GM12872 (cell line): ENCODE data around the gene ATP6V1B1.

ENCODE experiments used
- TF ChIP-seq, protein P1 (sequence below): IDR thresholded peaks from 3 replicates; pipeline ENCODE4 v1.5.1; 2011; ENCODE audit warnings: low read depth, mild to moderate bottlenecking, low read length, moderate library complexity; ENCODE audit not compliant: insufficient read depth

The ATP6V1B1 gene

GRCh38 chr2:70944111-70944690 lies 8.5 kb downstream of the ATP6V1B1 start:
- TF ChIP-seq, protein P1, sequence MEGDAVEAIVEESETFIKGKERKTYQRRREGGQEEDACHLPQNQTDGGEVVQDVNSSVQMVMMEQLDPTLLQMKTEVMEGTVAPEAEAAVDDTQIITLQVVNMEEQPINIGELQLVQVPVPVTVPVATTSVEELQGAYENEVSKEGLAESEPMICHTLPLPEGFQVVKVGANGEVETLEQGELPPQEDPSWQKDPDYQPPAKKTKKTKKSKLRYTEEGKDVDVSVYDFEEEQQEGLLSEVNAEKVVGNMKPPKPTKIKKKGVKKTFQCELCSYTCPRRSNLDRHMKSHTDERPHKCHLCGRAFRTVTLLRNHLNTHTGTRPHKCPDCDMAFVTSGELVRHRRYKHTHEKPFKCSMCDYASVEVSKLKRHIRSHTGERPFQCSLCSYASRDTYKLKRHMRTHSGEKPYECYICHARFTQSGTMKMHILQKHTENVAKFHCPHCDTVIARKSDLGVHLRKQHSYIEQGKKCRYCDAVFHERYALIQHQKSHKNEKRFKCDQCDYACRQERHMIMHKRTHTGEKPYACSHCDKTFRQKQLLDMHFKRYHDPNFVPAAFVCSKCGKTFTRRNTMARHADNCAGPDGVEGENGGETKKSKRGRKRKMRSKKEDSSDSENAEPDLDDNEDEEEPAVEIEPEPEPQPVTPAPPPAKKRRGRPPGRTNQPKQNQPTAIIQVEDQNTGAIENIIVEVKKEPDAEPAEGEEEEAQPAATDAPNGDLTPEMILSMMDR: no peak

DNA sequence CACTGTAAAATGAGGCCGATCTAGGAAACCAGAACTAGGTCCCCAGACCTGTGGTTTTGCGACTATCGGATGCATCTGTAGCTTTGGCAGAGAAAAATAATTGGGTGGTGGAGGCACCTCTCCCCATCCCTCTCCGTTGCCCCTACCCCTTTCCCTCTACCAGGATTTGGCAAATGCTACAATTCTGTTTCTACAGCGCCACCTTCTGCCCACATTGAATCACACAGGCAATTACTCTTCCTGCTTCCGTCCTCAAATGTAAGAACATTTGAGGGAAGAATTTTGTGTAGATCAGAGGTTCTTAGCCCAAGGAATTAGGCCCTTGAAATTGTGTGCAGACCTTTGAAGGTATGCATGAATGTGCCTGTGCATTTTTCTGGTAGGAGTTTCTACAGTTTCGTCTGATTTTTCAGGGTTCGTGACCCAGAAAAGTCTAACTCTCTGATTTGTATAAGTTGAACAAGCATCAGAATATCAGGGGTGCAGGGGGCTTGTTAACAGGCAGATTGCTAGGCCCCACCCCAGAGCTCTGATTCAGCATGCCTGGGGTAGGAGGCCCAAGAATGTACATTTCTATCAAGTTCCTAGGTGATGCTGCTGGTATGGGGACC lies 11.2 kb downstream of the ATP6V1B1 start:
- TF ChIP-seq, protein P1: peak; percentile 74

DNA sequence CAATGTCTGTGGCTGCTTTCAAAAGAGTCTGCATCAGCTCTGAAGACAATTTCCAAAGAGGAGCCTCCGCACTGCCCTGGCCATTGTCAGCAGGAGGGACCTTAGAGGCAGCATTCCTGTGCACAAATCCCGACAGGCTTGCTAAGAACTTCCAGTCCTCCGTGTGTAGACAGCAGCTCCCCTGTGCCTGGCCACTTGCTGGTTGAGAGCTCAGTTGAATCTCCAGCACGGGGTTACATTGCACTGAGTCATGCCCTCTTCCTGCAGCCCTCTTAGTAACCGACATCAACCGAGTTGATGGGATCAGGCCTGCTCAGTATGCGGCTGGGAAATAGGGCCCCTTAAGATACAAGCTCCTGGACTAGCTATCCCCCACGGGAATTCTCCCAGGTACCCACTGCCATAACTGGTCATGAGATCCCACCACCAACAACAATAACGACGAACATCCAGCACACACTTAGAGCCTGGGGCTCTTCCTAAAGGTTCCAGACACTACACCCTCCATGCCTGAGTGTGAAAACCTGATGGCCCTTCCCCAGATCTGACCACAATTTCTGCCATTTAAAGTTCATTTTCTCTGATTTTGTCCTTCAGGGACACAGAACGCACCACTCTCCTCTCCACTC lies 12.0 kb downstream of the ATP6V1B1 start:
- TF ChIP-seq, protein P1: no peak

GRCh38 chr2:70948337-70949003 lies 12.8 kb downstream of the ATP6V1B1 start:
- TF ChIP-seq, protein P1: peak; percentile 95

DNA sequence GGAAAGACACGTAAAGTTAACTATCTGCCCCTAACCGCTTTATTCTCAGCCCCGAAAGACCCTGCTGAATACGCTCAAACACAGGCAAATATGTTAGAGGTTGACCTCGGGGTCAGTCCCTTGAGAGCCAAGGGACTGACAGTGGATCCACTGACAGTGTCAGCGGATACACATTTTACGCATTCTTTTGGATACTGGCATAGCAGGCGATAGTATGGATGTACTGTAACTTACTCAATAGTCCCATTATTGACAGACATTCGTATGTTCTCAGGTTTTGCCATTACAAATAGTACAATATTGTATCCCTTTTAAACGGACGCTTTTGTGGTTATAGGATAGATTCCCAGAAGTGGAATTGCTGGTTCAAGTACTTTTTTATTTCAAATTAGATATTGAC lies 13.4 kb downstream of the ATP6V1B1 start:
- TF ChIP-seq, protein P1: no peak

- TF ChIP-seq, protein P1: no peak
Observed at GRCh38 chr2:70954886-70955285, 19.2 kb downstream of the ATP6V1B1 start.

DNA sequence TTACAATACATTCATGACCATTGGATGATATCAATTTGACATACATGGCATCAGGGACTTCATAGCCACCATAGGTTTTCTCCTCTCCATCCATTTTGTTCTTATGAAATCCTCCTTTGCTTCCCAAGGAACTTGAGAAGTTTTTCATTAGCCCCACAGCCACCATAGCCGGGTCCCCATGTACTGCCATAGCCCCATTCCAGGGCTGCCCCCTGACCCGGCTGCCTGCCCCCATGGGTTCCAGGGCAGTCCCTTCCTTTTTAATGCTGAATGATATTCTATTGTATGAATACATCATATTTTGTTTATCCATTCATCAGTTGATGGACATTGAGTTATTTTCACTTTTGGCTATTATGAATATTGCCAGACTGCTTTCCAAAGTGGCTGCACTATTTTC lies 20.4 kb downstream of the ATP6V1B1 start:
- TF ChIP-seq, protein P1: no peak
